Measurements from ENCODE around the gene TMEM131. TPM values are rescaled to one million over a fixed set of nuclear protein-coding genes. Genes with fewer than 3 reads are reported as not detected.
"Not testable (repeated sequence)": the region's sequence is repeated elsewhere in the genome, so short reads cannot be mapped to it uniquely, and the experiment has no call there.

TMEM131 gene
- total RNA-seq, 4 donors from 2014 or later: 78.4 to 86.4 (median 80.5) TPM

- intact Hi-C loops (cut with DNase I; ENCODE audit: low total_unique reads): no loop called here
Measured at GRCh38 chr2:97885841-97886240, 109.9 kb downstream of the TMEM131 start.

GRCh38 chr2:97880334-97880733 is 115.4 kb downstream of the TMEM131 start:
- intact Hi-C loops (cut with DNase I; ENCODE audit: low total_unique reads) (no loop called here), in situ Hi-C loops (cut with MboI; ENCODE audit: low pct_ligation_motif_present in 1 of 4, low pct_unique_long_range_greater_than_20kb in 1 of 4, low sequenced_read_pairs in 3 of 4) (no loop called here)
- Histone ChIP-seq H3K27ac (no peak overlapping the region), H3K4me3 (no peak overlapping the region), H3K9me3 (no peaks in the 10 kb centered on the region), H3K4me1 (no peaks in the 10 kb centered on the region), H3K27me3 (no peaks in the 10 kb centered on the region), H3K36me3 (peaks cover 0 to 6% (median under 1%) of the 10 kb centered on the region in 4 donors)
- DNase-seq: no peak
- TF ChIP-seq POLR2AphosphoS5 (IDR thresholded peaks at IDR 0.05): no peak
- no peak for TF ChIP-seq CTCF (IDR thresholded peaks at IDR 0.05)
- TF ChIP-seq POLR2A (IDR thresholded peaks at IDR 0.05): no peak
- TF ChIP-seq EP300 (IDR thresholded peaks at IDR 0.05; ENCODE audit: low read depth): no peak
- WGBS, 2 donors (ENCODE audit: low coverage in 1 of 2): 49 to 64% methylated on average over 2 of the region's 2 CpGs

More at GRCh38 chr2:97885841-97886240, 109.9 kb downstream of the TMEM131 start:
- H3K36me3 ChIP-seq: peaks cover 0 to 30% (median 14%) of the 10 kb centered on the region in 4 donors
- H3K27ac ChIP-seq: no peak overlapping the region
- TF ChIP-seq POLR2A (IDR thresholded peaks at IDR 0.05): no peak
- no peak for TF ChIP-seq EP300 (IDR thresholded peaks at IDR 0.05; ENCODE audit: low read depth)
- TF ChIP-seq POLR2AphosphoS5 (IDR thresholded peaks at IDR 0.05): no peak
- no peak for TF ChIP-seq CTCF (IDR thresholded peaks at IDR 0.05)
- H3K4me3 ChIP-seq: no peak overlapping the region
- peaks cover 0 to 4% of the 10 kb centered on the region in 2 donors for H3K9me3 ChIP-seq
- in situ Hi-C loops (cut with MboI; ENCODE audit: low pct_ligation_motif_present in 1 of 4, low pct_unique_long_range_greater_than_20kb in 1 of 4, low sequenced_read_pairs in 3 of 4): no loop called here
- no peak for DNase-seq
- no peaks in the 10 kb centered on the region for H3K27me3 ChIP-seq
- no peaks in the 10 kb centered on the region for H3K4me1 ChIP-seq

- intact Hi-C loops (cut with DNase I; ENCODE audit: low total_unique reads): no loop called here
- 89 to 98% methylated on average over 3 of the region's 3 CpGs for WGBS, 2 donors (ENCODE audit: low coverage in 1 of 2)
- TF ChIP-seq CTCF (IDR thresholded peaks at IDR 0.05) (no peak), EP300 (IDR thresholded peaks at IDR 0.05; ENCODE audit: low read depth) (no peak), POLR2A (IDR thresholded peaks at IDR 0.05) (no peak), POLR2AphosphoS5 (IDR thresholded peaks at IDR 0.05) (no peak)
Measured at GRCh38 chr2:97878865-97879264, 116.9 kb downstream of the TMEM131 start.

GRCh38 chr2:97878317-97878716 is 117.4 kb downstream of the TMEM131 start:
- intact Hi-C loops (cut with DNase I; ENCODE audit: low total_unique reads); DNase-seq; H3K27me3 ChIP-seq; H3K36me3 ChIP-seq; H3K9me3 ChIP-seq; H3K4me1 ChIP-seq; H3K4me3 ChIP-seq; in situ Hi-C loops (cut with MboI; ENCODE audit: low pct_ligation_motif_present in 1 of 4, low pct_unique_long_range_greater_than_20kb in 1 of 4, low sequenced_read_pairs in 3 of 4); H3K27ac ChIP-seq: not testable (repeated sequence)
- 93 to 96% methylated on average over 2 of the region's 2 CpGs for WGBS, 2 donors (ENCODE audit: low coverage in 1 of 2)

More at GRCh38 chr2:97878865-97879264, 116.9 kb downstream of the TMEM131 start:
- no peak overlapping the region for H3K27ac ChIP-seq
- no peak for DNase-seq
- no peak overlapping the region for H3K4me3 ChIP-seq
- H3K9me3 ChIP-seq: no peaks in the 10 kb centered on the region
- in situ Hi-C loops (cut with MboI; ENCODE audit: low pct_ligation_motif_present in 1 of 4, low pct_unique_long_range_greater_than_20kb in 1 of 4, low sequenced_read_pairs in 3 of 4): no loop called here
- no peaks in the 10 kb centered on the region for H3K27me3 ChIP-seq
- H3K36me3 ChIP-seq: no peaks in the 10 kb centered on the region
- no peaks in the 10 kb centered on the region for H3K4me1 ChIP-seq

GRCh38 chr2:97871096-97871780 is 124.5 kb downstream of the TMEM131 start:
- no peaks in the 10 kb centered on the region for H3K9me3 ChIP-seq
- H3K4me3 ChIP-seq: no peak overlapping the region
- H3K27ac ChIP-seq: peak overlapping the region in 3 of 4 donors; percentile 18 to 29 (median 23)
- DNase-seq: no peak
- no peak for TF ChIP-seq POLR2A (IDR thresholded peaks at IDR 0.05)
- TF ChIP-seq CTCF (IDR thresholded peaks at IDR 0.05): no peak
- no peak for TF ChIP-seq POLR2AphosphoS5 (IDR thresholded peaks at IDR 0.05)
- no peak for TF ChIP-seq EP300 (IDR thresholded peaks at IDR 0.05; ENCODE audit: low read depth)
- intact Hi-C loops (cut with DNase I; ENCODE audit: low total_unique reads) (no loop called here), in situ Hi-C loops (cut with MboI; ENCODE audit: low pct_ligation_motif_present in 1 of 4, low pct_unique_long_range_greater_than_20kb in 1 of 4, low sequenced_read_pairs in 3 of 4) (no loop called here)
- H3K27me3 ChIP-seq: no peaks in the 10 kb centered on the region
- H3K36me3 ChIP-seq: no peaks in the 10 kb centered on the region
- H3K4me1 ChIP-seq: peaks cover 0 to 34% (median 19%) of the 10 kb centered on the region in 4 donors
- 76 to 83% methylated on average over 4 of the region's 4 CpGs for WGBS, 2 donors (ENCODE audit: low coverage in 1 of 2)

All from transverse colon (tissue), 4 donors.